K562 (cell line): ENCODE measurements around the gene TMEM217. TPM values are rescaled to one million over a fixed set of nuclear protein-coding genes. Genes with fewer than 3 reads are reported as not detected.
A peak's percentile ranks its signal among the peaks of the same experiment; 100 is the strongest.

Source experiments
- BMI1 ChIP-seq: fragments of 150-350 bp; IDR thresholded peaks from 2 replicates; pipeline ENCODE4 v1.6.1; 2014; ENCODE audit warnings: low read length
- BRF2 ChIP-seq: IDR thresholded peaks from 3 replicates; pipeline ENCODE4 v1.6.1; 2011; ENCODE audit warnings: borderline replicate concordance, mild to moderate bottlenecking; ENCODE audit not compliant: insufficient read length, insufficient read depth
- CBX1 ChIP-seq: sonication (generic); IDR thresholded peaks from 2 replicates; pipeline ENCODE4 v1.6.1; 2016; ENCODE audit warnings: antibody characterized with exemption, low read depth, mild to moderate bottlenecking
- CHD1 ChIP-seq: fragments of 200-600 bp; sonication (generic); IDR thresholded peaks from one replicate; pipeline ENCODE4 v1.6.1; 2012; ENCODE audit warnings: mild to moderate bottlenecking, moderate library complexity, low read length, inconsistent platforms
- EGR1 ChIP-seq: fragments of 450-650 bp; conservative IDR thresholded peaks from 2 replicates; pipeline ENCODE4 v1.6.1; 2017; ENCODE audit warnings: mild to moderate bottlenecking
- ELF2 ChIP-seq: fragments of 250-450 bp; sonication (Bioruptor Pico); IDR thresholded peaks from 2 replicates; pipeline ENCODE4 v1.5.0; 2021; ENCODE audit warnings: mild to moderate bottlenecking
- ETV6 ChIP-seq, 3 experiments: fragments of 150-350 bp in 1 of 3; sonication (generic) in 1 of 3; formaldehyde crosslinking in 1 of 3; IDR thresholded peaks; 2 replicates each; pipeline versions ENCODE4 v1.6.1 to v1.8.0; 2014 to 2022; ENCODE audit warnings: borderline replicate concordance in 2 of 3, low read depth in 2 of 3, antibody characterized with exemption in 1 of 3, low read length in 1 of 3, mild to moderate bottlenecking in 1 of 3, missing genetic modification reagents in 1 of 3
- FOS ChIP-seq: IDR thresholded peaks from 3 replicates; pipeline ENCODE4 v1.6.1; 2011; ENCODE audit not compliant: insufficient read length; ENCODE audit errors: extremely low read depth
- FOSL1 ChIP-seq: fragments of 200-800 bp; sonication (Bioruptor generic); conservative IDR thresholded peaks from 2 replicates; pipeline ENCODE4 v1.6.1; 2016; ENCODE audit warnings: missing genetic modification characterization, missing compliant biosample characterization
- FOXA3 ChIP-seq, 2 experiments: fragments of 450-650 bp in 1 of 2; sonication (generic) in 1 of 2; formaldehyde crosslinking; IDR thresholded peaks in 1 of 2; conservative IDR thresholded peaks in 1 of 2; 2 replicates each; pipeline versions ENCODE4 v1.4.0 to v1.8.0; 2020 to 2022; ENCODE audit warnings: mild to moderate bottlenecking in 2 of 2, missing genetic modification reagents in 1 of 2
- HCFC1 ChIP-seq: IDR thresholded peaks from 2 replicates; pipeline ENCODE4 v1.6.1; 2012; ENCODE audit warnings: low read depth, low read length, improper control_type of control experiment
- HINFP ChIP-seq: fragments of 450-650 bp; conservative IDR thresholded peaks from 2 replicates; pipeline ENCODE4 v1.6.1; 2016; ENCODE audit warnings: missing genetic modification characterization, low read depth, mild to moderate bottlenecking, control low read depth, missing compliant biosample characterization
- LCOR ChIP-seq: sonication (generic); formaldehyde crosslinking; IDR thresholded peaks from 2 replicates; pipeline ENCODE4 v1.8.0; 2022; ENCODE audit warnings: mild to moderate bottlenecking, missing genetic modification reagents
- LEF1 ChIP-seq: fragments of 450-650 bp; IDR thresholded peaks from 2 replicates; pipeline ENCODE4 v1.6.1; 2016; ENCODE audit warnings: mild to moderate bottlenecking
- MCM3 ChIP-seq: fragments of 450-650 bp; IDR thresholded peaks from 2 replicates; pipeline ENCODE4 v1.6.1; 2016
- MTA1 ChIP-seq: fragments of 450-650 bp; IDR thresholded peaks from 2 replicates; pipeline ENCODE4 v1.6.1; 2017; ENCODE audit warnings: borderline replicate concordance
- NBN ChIP-seq: fragments of 450-650 bp; IDR thresholded peaks from 2 replicates; pipeline ENCODE4 v1.6.1; 2016; ENCODE audit warnings: low read depth, mild to moderate bottlenecking
- NFIC ChIP-seq: fragments of 450-650 bp; IDR thresholded peaks from 2 replicates; pipeline ENCODE4 v1.6.1; 2017; ENCODE audit warnings: mild to moderate bottlenecking, inconsistent platforms
- NFRKB ChIP-seq: fragments of 450-650 bp; IDR thresholded peaks from 2 replicates; pipeline ENCODE4 v1.6.1; 2016; ENCODE audit warnings: low read depth
- POLR2H ChIP-seq: IDR thresholded peaks from 2 replicates; pipeline ENCODE4 v1.6.1; 2016; ENCODE audit warnings: missing genetic modification characterization, low read depth, mild to moderate bottlenecking, control low read depth, missing compliant biosample characterization, moderate library complexity
- PRMT5 ChIP-seq: sonication (generic); formaldehyde crosslinking; IDR thresholded peaks from 2 replicates; pipeline ENCODE4 v1.5.0; 2020; ENCODE audit warnings: missing genetic modification reagents
- SMAD2 ChIP-seq: fragments of 150-350 bp; IDR thresholded peaks from 2 replicates; pipeline ENCODE4 v1.6.1; 2014; ENCODE audit warnings: low read depth, mild to moderate bottlenecking, low read length
- SMARCC2 ChIP-seq: fragments of 450-650 bp; IDR thresholded peaks from 2 replicates; pipeline ENCODE4 v1.6.1; 2017; ENCODE audit warnings: antibody characterized with exemption, moderate library complexity, mild to moderate bottlenecking, low read depth
- TBL1XR1 ChIP-seq, 2 experiments: IDR thresholded peaks; 2 replicates each; pipeline ENCODE4 v1.6.1; 2012; ENCODE audit warnings: improper control_type of control experiment in 2 of 2, low read length in 2 of 2, mild to moderate bottlenecking in 1 of 2
- ZKSCAN3 ChIP-seq: fragments of 250-450 bp; sonication (Bioruptor Pico); IDR thresholded peaks from 2 replicates; pipeline ENCODE4 v1.4.0; 2020
- ZNF3 ChIP-seq: fragments of 250-450 bp; sonication (Bioruptor Pico); IDR thresholded peaks from 2 replicates; pipeline ENCODE4 v1.5.0; 2021; ENCODE audit warnings: mild to moderate bottlenecking, moderate library complexity
- ZNF41 ChIP-seq: fragments of 250-450 bp; sonication (Bioruptor Pico); conservative IDR thresholded peaks from 2 replicates; pipeline ENCODE4 v1.4.0; 2020; ENCODE audit warnings: mild to moderate bottlenecking
- ZNF584 ChIP-seq: fragments of 200-800 bp; sonication (Bioruptor generic); IDR thresholded peaks from 2 replicates; pipeline ENCODE4 v1.6.1; 2016; ENCODE audit warnings: low read depth, mild to moderate bottlenecking, missing genetic modification characterization, missing compliant biosample characterization
- ZNF699 ChIP-seq: fragments of 250-450 bp; sonication (Bioruptor Pico); IDR thresholded peaks from 2 replicates; pipeline ENCODE4 v1.8.0; 2021; ENCODE audit warnings: mild to moderate bottlenecking, moderate library complexity; ENCODE audit not compliant: insufficient replicate concordance
- ZNF76 ChIP-seq: fragments of 250-450 bp; sonication (Bioruptor Pico); IDR thresholded peaks from 2 replicates; pipeline ENCODE4 v1.4.0; 2020; ENCODE audit warnings: mild to moderate bottlenecking, moderate library complexity, borderline replicate concordance
- polyA plus RNA-seq, 8 experiments: library from polyadenylated mRNA; depleted of rRNA in 4 of 8; stranded (reverse) in 5 of 8; unstranded in 3 of 8; fragments of >200 nt; fragmentation: Nextera tagmentation in 2 of 8; fragmentation: Illumina TruSeq in 1 of 8; extraction: Ambion mirVana in 2 of 8; extraction: Trizol in 1 of 8; gene quantifications; 2 replicates each; pipeline versions ENCODE4 v1.2.1 to v1.2.3, GENCODE V29; 2011 to 2014; ENCODE audit warnings: inconsistent platforms in 1 of 8, missing spikeins in 1 of 8
- total RNA-seq, 7 experiments: library from RNA; depleted of rRNA in 6 of 7; stranded (reverse); fragments of >200 nt in 6 of 7; fragmentation: Illumina TruSeq in 2 of 7; extraction: Trizol in 2 of 7; gene quantifications; 2 replicates each; pipeline versions ENCODE4 v1.2.1 to v1.2.3, GENCODE V29; 2011 to 2021; ENCODE audit warnings: low replicate concordance in 1 of 7

The TMEM217 gene
- total and polyA plus RNA-seq, 9 of the 15 experiments (the other 6 are each of a cell fraction or from before 2014, with no cell fraction given) = 1.3 to 8.0 (median 1.9) TPM

GRCh38 chr6:37202788-37203491 is 55.0 kb downstream of the TMEM217 start (continued):
- TF ChIP-seq HINFP (tag) (no peak), FOS (no peak), CBX1 (no peak), LCOR (no peak), ELF2 (CRISPR knock-in tag) (no peak), NBN (no peak; the same call in 1 of the 2 replicates), MTA1 (no peak), EGR1 (no peak), LEF1 (no peak), ZNF699 (CRISPR knock-in tag) (no peak), SMAD2 (no peak), PRMT5 (CRISPR knock-in tag) (no peak), ZNF41 (CRISPR knock-in tag) (no peak), ZNF584 (no peak), TBL1XR1 (IDR thresholded peaks at IDR 0.05; ENCODE audit: low read length in 2 of 2) (0 out of 4 replicates have a peak, but pooled peaks of 1 of the 2 experiments have one; percentile 19), POLR2H (tag) (no peak), ZNF76 (CRISPR knock-in tag) (no peak), MCM3 (no peak), NFRKB (no peak), ETV6 (IDR thresholded peaks at IDR 0.05; ENCODE audit: borderline replicate concordance in 1 of 2, low read depth in 2 of 2, low read length in 1 of 2) (peak in 1 of 2 experiments; percentile 63; a peak in 1 of 4 replicates), ETV6 (CRISPR knock-in tag; IDR thresholded peaks at IDR 0.05; ENCODE audit: borderline replicate concordance) (no peak), NFIC (peak; percentile 85), BMI1 (no peak), FOSL1 (tag) (peak; percentile 63), HCFC1 (no peak), BRF2 (no peak), ZKSCAN3 (CRISPR knock-in tag) (no peak), FOXA3 (CRISPR knock-in tag; conservative IDR thresholded peaks at IDR 0.05 in 1 of 2, IDR thresholded peaks at IDR 0.05 in 1 of 2) (no peak), ZNF3 (CRISPR knock-in tag) (peak; percentile 64), CHD1 (no peak), SMARCC2 (no peak)
